ENCODE results near the gene LRRC74A.
A peak's percentile ranks its signal among the peaks of the same experiment; 100 is the strongest.

Gene LRRC74A

DNA sequence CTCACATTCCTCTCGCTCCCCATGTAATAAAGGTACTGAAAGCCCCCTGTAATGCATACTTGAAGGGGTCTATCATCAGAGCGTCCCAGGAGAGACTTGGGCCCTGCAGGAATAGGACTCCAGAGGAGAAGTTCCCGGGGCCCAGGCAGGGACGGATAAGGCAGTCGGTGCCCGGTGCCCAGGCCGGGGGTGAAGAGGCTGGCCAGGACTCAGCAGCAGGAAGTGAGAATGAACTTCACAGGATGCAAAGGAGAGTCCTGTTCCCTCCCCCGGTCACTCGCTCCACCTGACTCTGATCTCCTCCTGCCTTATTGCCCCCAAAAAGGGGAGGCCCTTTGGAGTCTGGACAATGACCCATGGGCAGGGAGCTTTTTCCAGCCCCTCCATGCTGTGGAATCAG is 40.2 kb downstream of the LRRC74A start:
- TF ChIP-seq, protein P1, sequence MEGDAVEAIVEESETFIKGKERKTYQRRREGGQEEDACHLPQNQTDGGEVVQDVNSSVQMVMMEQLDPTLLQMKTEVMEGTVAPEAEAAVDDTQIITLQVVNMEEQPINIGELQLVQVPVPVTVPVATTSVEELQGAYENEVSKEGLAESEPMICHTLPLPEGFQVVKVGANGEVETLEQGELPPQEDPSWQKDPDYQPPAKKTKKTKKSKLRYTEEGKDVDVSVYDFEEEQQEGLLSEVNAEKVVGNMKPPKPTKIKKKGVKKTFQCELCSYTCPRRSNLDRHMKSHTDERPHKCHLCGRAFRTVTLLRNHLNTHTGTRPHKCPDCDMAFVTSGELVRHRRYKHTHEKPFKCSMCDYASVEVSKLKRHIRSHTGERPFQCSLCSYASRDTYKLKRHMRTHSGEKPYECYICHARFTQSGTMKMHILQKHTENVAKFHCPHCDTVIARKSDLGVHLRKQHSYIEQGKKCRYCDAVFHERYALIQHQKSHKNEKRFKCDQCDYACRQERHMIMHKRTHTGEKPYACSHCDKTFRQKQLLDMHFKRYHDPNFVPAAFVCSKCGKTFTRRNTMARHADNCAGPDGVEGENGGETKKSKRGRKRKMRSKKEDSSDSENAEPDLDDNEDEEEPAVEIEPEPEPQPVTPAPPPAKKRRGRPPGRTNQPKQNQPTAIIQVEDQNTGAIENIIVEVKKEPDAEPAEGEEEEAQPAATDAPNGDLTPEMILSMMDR (IDR thresholded peaks at IDR 0.05), result no peak
- Histone ChIP-seq H3K27me3 (peaks cover 2% of the 10 kb centered on the region), H3K27ac (no peak overlapping the region), H3K36me3 (no peaks in the 10 kb centered on the region), H3K9me3 (no peaks in the 10 kb centered on the region), H3K4me1 (ENCODE audit: control insufficient read depth in 1 of 2, insufficient read depth in 1 of 2, low read depth in 1 of 2, low read length in 1 of 2) (peaks cover 35 to 36% of the 10 kb centered on the region in 2 experiments), H3K4me3 (ENCODE audit: low read depth in 1 of 2, low read length in 1 of 2) (no peak overlapping the region)

DNA sequence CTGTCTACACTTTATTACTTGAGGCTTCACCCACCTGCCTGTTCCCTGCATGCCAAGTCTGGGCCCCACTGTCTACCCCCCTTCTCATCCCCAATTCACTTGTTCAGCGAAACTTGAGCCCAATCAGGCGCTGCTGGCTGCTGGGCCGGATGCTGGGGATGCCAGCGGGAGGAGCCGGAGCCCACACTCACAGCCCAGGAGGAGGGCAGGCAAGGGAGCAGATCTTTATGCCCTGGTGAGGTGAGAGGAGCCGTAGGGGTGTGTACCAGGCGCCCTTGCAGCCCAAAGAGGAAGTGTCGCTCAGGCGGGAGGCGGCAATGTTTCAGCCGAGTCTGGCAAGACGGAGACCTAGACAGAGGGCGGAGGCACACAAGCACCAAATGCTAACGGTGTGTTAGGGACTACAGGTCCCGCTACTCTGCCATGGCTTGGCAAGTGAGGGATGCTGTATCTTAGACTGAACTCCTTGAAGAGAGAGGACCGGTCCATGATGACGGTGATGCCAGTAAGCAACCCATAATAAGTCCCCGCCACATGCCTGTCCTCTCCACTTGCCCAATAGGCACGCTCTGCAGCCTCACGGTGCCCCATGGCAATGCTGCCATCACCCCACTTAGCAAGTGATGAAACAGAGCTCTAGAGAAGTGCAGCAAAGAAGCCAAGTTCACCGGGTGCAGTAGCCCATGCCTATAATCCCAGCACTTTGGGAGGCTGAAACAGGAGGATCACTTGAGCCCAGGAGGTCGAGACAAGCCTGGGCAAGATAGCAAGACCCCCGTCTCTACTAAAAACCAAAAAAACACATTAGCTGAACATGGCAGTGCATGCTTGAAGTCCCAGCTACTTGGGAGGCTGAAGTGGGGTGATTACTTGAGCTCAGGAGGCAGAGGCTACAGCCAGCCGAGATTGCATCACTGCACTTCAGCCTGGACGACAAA is 41.6 kb downstream of the LRRC74A start:
- peak overlapping the region; percentile 8 to 38 for H3K4me3 ChIP-seq (ENCODE audit: low read depth in 1 of 2, low read length in 1 of 2)
- H3K27ac ChIP-seq, result no peak overlapping the region
- H3K36me3 ChIP-seq, result no peaks in the 10 kb centered on the region
- H3K9me3 ChIP-seq, result no peaks in the 10 kb centered on the region
- TF ChIP-seq, protein P1 (IDR thresholded peaks at IDR 0.05), result no peak
- peaks cover 35 to 36% of the 10 kb centered on the region in 2 experiments for H3K4me1 ChIP-seq (ENCODE audit: control insufficient read depth in 1 of 2, insufficient read depth in 1 of 2, low read depth in 1 of 2, low read length in 1 of 2)
- peaks cover 4% of the 10 kb centered on the region for H3K27me3 ChIP-seq

DNA sequence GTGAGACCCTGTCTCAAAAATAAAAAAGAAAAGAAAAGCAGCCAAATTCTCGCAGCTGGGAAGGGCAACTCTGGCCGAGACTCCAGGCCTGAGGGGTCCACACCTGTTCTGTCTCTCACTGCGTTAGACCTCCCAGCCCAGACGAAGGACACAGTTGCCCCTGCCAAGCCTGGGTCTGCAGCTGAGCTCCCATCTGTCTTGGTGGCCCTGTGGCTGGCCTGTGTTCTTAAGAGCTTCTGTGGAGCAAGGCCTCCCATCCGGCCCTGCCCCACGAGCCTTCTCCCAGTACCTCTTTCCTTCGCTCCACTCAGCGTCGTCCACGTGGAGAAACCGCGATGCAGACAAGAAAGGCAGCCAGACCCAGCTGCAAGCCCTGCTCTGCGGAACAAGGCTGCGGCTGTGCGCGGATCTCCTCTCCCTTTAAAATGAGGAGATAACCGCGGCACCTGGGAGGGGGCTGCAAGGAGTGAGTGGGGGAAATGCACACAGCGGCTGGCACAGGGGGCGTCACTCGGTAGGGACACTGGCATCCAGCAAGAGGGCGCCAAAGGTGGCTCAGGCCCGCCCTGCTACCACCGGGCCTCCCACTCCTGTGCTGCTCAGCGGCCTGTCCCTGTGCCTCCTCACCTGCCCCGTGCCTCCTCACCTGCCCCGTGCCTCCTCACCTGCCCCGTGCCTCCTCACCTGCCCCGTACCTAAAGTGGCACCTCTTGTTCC is 42.4 kb downstream of the LRRC74A start:
- Histone ChIP-seq H3K27ac (no peak overlapping the region), H3K36me3 (no peaks in the 10 kb centered on the region), H3K9me3 (no peaks in the 10 kb centered on the region), H3K4me3 (ENCODE audit: low read depth in 1 of 2, low read length in 1 of 2) (no peak overlapping the region), H3K4me1 (ENCODE audit: control insufficient read depth in 1 of 2, insufficient read depth in 1 of 2, low read depth in 1 of 2, low read length in 1 of 2) (peaks cover 28 to 30% of the 10 kb centered on the region in 2 experiments), H3K27me3 (peaks cover 4% of the 10 kb centered on the region)
- TF ChIP-seq, protein P1 (IDR thresholded peaks at IDR 0.05), result no peak

DNA sequence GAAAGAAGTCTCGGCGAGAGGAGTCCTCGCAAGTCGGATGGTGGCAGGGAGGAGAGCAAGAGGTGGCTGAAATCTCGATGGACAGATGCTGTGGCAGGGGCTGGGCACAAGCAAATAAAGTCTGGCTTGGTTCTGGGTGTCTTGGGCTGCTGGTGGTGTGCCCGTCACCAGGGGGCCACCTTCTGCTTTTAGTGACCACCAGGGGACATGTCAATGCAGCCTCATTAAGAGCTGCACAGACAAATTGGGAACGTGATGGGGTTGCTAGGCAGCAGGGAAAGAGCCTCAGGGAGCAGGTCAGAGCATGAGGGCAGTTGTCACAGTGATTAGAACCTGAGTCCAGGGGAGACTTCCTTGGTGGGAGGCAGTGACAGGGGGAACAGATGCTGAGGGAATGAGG is 44.0 kb downstream of the LRRC74A start:
- H3K4me3 ChIP-seq (ENCODE audit: low read depth in 1 of 2, low read length in 1 of 2), result no peak overlapping the region
- no peak overlapping the region for H3K27ac ChIP-seq
- H3K4me1 ChIP-seq (ENCODE audit: control insufficient read depth in 1 of 2, insufficient read depth in 1 of 2, low read depth in 1 of 2, low read length in 1 of 2), result peaks cover 14 to 15% of the 10 kb centered on the region in 2 experiments
- no peaks in the 10 kb centered on the region for H3K36me3 ChIP-seq
- TF ChIP-seq, protein P1 (IDR thresholded peaks at IDR 0.05), result no peak
- no peaks in the 10 kb centered on the region for H3K9me3 ChIP-seq
- peaks cover 4% of the 10 kb centered on the region for H3K27me3 ChIP-seq

DNA sequence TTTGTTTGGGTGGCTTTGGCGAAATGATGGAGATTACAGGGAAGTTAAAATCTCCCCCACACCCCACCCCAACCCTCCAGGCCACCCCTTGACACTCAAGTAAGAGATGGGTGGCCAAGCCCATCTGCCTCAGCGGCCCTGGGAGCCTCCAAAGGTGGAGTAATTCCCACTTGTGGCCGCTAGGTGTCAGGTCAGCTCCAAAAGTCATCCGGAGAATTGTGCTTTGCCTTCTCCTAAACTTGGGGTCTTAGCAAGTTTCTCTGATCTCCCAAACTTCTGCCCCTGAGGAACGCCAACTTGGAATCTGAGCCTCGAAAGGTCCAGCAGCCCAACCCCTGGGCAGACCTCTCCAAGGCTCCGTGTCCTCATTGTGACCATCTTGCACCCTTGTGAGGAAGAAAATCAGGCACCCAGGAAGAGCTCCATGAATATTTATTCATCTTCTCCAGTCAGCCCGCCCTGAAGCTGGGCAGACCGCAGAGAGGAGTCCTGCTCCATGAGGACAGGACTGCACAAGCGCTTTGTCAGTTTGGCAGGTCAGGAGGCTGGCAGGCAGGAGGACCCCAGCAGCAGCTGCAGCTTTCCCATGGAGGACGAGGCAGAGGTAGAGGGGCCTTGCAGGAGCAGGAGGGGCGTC is 46.7 kb downstream of the LRRC74A start:
- H3K27ac ChIP-seq, result no peak overlapping the region
- H3K9me3 ChIP-seq, result no peaks in the 10 kb centered on the region
- no peak overlapping the region for H3K4me3 ChIP-seq (ENCODE audit: low read depth in 1 of 2, low read length in 1 of 2)
- H3K27me3 ChIP-seq, result peaks cover 4% of the 10 kb centered on the region
- TF ChIP-seq, protein P1 (IDR thresholded peaks at IDR 0.05), result peak; percentile 96
- H3K36me3 ChIP-seq, result no peaks in the 10 kb centered on the region
- peaks cover 6 to 8% of the 10 kb centered on the region in 2 experiments for H3K4me1 ChIP-seq (ENCODE audit: control insufficient read depth in 1 of 2, insufficient read depth in 1 of 2, low read depth in 1 of 2, low read length in 1 of 2)

Data from neutrophil (primary cell).